HG03095 (cell line): ENCODE data around the gene IDUA.
A peak's percentile ranks its signal among the peaks of the same experiment; 100 is the strongest.
"Not testable (repeated sequence)": the region's sequence is repeated elsewhere in the genome, so short reads cannot be mapped to it uniquely, and the experiment has no call there.

Experiments
- ATAC-seq: cut with Tn5 transposase; IDR thresholded peaks from one replicate; pipeline ENCODE4 v1.9.1; 2021; ENCODE audit warnings: moderate library complexity; ENCODE audit not compliant: unreplicated experiment

Gene IDUA

DNA sequence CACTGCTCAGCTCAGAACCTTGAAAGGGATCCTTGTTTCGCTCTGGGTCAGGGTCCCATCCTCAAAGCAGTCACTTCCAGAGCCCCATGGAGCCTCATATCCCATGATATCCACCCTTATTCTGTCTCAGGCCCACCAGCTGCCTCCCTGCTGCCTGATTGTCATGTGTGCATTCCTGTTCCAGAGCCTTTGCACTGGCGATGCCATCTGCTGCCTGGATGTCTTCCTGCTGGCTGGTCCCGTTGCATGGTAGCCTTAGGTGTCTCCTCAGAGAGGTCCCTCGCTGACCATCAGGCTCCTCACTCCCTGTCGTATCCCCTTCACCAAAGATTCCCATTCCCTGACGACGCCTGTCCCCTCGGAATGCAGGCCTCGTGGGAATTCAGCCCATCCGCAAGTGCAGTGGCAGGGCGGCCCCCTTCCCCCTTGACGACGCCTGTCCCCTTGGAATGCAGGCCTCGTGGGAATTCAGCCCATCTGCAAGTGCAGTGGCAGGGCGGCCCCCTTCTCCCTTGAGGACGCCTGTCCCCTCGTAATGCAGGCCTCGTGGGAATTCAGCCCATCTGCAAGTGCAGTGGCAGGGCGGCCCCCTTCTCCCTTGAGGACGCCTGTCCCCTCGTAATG is 12.5 kb downstream of the IDUA start:
- ATAC-seq: not testable (repeated sequence)

GRCh38 chr4:999882-1000425 is 13.1 kb downstream of the IDUA start:
- ATAC-seq: no peak

GRCh38 chr4:1000686-1001260 is 13.9 kb downstream of the IDUA start:
- ATAC-seq: no peak

DNA sequence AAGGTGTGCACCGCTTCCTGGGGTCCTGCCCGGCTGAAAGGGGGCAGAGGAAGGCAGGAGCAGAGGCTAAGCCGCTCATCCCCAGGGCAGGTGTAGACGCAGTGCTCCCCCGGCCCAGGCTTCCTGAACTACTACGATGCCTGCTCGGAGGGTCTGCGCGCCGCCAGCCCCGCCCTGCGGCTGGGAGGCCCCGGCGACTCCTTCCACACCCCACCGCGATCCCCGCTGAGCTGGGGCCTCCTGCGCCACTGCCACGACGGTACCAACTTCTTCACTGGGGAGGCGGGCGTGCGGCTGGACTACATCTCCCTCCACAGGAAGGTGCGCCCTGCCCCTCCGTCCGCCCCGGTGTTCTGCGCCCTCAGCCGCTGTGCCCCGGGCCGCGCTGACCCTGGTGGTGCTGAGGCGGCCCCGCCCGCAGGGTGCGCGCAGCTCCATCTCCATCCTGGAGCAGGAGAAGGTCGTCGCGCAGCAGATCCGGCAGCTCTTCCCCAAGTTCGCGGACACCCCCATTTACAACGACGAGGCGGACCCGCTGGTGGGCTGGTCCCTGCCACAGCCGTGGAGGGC is 14.8 kb downstream of the IDUA start:
- ATAC-seq: no peak

- ATAC-seq: no peak
Observed at GRCh38 chr4:1002131-1002630, 15.3 kb downstream of the IDUA start.

DNA sequence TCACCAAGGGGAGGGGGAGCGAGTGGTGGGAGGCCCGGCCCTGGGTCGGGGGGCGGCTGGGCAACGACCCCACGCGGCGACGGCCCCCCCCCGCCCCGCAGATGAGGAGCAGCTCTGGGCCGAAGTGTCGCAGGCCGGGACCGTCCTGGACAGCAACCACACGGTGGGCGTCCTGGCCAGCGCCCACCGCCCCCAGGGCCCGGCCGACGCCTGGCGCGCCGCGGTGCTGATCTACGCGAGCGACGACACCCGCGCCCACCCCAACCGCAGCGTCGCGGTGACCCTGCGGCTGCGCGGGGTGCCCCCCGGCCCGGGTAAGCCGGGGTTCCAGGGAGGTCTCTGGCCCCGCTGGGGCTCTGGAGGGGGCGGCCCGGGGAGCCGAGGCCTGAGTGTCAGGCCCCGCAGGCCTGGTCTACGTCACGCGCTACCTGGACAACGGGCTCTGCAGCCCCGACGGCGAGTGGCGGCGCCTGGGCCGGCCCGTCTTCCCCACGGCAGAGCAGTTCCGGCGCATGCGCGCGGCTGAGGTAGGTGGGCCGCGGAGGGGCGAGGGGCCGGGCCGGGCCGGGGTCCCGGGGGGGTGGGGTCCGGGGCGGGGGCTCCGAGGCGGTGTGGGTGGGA is 15.9 kb downstream of the IDUA start:
- ATAC-seq: no peak

DNA sequence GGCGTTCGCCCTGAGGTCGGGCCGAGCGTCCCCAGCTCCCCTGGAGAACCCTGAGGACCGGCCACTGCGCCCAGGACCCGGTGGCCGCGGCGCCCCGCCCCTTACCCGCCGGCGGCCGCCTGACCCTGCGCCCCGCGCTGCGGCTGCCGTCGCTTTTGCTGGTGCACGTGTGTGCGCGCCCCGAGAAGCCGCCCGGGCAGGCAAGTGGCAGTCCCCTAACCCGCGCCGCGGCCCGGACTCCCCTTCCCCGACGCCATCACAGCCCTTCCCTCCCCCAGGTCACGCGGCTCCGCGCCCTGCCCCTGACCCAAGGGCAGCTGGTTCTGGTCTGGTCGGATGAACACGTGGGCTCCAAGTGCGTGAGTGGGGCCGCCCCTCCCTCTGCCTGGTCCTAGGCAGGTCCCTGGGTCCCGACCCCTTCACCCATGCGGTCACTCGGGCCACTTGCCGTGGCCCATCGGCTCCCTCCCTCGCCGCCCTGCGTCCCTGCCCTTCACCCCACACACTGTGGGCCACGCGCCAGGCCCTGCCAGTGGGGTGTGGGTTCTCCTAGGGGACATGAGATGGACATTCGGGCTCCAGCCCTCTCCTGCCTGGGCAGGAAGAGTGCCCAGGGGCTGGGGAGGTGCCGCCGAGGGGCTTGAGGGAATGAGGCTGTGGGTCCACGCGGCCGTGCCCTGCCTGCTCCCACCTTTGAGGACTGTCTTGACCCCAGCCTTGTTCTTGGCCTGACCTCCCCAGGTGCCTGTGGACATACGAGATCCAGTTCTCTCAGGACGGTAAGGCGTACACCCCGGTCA is 16.6 kb downstream of the IDUA start:
- ATAC-seq: no peak

GRCh38 chr4:1004071-1004418 is 17.2 kb downstream of the IDUA start:
- ATAC-seq: no peak

- no peak for ATAC-seq
Observed at GRCh38 chr4:1004557-1005485, 18.0 kb downstream of the IDUA start.

DNA sequence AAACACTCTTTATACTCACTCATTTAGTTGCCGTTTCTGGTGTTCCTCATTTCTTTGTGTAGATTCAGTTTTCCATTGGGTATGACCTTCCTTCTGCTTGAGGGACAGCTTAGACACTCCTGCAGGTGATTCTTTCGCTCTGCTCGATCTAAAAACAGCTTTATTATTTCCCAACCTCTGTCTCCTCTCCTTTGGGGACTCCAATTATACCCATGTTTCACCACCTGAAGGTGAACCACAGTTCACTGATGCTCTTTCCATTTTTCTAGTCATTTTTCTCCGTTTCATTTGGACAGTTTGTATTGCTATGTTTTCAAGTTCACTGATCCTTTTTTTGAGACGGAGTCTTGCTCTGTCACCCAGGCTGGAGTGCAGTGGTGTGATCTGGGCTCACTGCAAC is 20.0 kb downstream of the IDUA start:
- ATAC-seq: no peak

GRCh38 chr4:1008840-1009541 is 22.1 kb downstream of the IDUA start:
- ATAC-seq: no peak

DNA sequence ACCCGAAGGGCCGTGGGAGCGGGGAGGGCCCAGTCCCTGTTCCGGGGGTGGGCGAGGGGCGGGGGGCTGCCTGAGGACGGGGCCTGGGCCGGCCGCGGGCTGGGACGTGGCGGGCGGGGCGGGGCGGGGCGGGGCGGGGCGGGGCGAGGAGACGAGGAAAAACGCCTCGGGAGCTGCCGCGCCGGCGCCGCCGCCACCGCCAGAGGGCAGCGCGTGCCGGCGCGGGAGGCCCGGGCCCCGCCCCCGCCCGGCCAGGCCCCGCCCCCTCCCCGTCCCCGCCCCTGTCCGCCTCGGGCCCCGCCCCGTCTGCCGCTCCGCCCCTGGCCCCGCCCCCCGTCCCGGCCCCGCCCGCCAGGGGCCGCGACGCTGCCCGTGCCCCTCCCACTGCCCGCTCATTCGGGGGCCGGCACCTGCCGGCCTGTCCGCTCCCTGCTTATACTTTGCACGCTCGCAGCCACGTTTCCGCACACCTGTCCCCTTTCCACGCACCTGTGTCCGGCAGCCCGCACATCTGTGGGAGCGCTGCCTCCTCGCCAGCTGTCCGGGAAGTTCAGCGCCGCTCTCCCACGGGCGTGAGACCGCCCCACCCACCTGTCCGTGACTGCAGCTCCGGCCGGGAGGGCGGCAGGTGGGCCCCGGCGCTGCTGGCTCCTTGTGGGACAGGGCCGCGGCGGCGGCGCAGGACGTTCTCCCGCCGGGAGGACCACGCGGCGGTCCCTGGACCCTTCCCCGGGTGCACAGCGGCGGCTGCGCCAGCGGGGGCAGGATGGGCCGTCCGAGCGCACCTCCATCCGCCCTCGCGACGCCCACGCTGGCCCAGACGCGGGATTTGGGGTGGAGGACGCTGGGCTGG is 22.9 kb downstream of the IDUA start:
- ATAC-seq: no peak

GRCh38 chr4:1010395-1011021 is 23.7 kb downstream of the IDUA start:
- ATAC-seq: no peak

DNA sequence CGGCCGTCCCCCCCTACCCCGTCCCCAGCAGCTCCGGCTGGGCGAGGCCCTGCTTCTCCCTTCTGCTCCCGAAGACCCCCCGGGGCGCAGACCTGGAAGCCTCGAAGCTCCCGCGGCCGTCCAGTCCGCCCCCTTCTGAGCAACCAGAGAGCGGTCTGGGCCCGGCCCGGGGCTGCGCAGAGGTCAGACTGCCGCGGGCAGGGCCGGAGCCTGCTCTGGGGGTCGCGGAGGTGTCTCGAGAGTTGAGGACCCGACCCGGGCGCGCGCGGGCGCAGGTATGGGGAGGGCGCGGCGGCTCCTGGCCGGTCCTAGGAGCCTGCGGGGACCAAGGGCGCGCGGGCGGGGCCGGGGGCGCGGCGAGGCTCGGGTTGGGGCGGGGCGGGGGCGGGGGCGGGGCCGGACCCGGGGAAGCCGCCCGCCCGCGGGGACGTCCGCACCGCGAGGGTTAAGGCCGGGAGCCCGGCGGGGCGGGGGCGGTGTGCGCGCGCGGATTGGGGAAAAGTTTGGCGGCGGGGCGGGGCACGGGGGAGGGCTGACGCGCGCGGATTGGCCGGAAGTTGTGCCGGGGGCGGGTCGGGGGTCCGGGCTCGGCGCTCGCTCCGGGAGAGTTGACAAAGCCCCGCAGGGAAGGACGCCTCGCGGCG is 24.3 kb downstream of the IDUA start, which contains the start of gene FGFRL1:
TSS of gene FGFRL1 (plus strand) at position 605 of the 644 bp plus-strand sequence. CDS start 860 bp downstream, outside the sequence.
- peak; percentile 39 for ATAC-seq

GRCh38 chr4:1011666-1012033 is 24.8 kb downstream of the IDUA start:
- ATAC-seq: no peak

GRCh38 chr4:1012034-1012739 is 25.3 kb downstream of the IDUA start:
- no peak for ATAC-seq
